HG02678 (cell line): ENCODE results near the gene SEMA6D.

Experiments used
- ATAC-seq: cut with Tn5 transposase; IDR thresholded peaks from one replicate; pipeline ENCODE4 v1.9.1; 2021; ENCODE audit warnings: mild to moderate bottlenecking, moderate library complexity; ENCODE audit not compliant: unreplicated experiment

The SEMA6D gene, protein sequence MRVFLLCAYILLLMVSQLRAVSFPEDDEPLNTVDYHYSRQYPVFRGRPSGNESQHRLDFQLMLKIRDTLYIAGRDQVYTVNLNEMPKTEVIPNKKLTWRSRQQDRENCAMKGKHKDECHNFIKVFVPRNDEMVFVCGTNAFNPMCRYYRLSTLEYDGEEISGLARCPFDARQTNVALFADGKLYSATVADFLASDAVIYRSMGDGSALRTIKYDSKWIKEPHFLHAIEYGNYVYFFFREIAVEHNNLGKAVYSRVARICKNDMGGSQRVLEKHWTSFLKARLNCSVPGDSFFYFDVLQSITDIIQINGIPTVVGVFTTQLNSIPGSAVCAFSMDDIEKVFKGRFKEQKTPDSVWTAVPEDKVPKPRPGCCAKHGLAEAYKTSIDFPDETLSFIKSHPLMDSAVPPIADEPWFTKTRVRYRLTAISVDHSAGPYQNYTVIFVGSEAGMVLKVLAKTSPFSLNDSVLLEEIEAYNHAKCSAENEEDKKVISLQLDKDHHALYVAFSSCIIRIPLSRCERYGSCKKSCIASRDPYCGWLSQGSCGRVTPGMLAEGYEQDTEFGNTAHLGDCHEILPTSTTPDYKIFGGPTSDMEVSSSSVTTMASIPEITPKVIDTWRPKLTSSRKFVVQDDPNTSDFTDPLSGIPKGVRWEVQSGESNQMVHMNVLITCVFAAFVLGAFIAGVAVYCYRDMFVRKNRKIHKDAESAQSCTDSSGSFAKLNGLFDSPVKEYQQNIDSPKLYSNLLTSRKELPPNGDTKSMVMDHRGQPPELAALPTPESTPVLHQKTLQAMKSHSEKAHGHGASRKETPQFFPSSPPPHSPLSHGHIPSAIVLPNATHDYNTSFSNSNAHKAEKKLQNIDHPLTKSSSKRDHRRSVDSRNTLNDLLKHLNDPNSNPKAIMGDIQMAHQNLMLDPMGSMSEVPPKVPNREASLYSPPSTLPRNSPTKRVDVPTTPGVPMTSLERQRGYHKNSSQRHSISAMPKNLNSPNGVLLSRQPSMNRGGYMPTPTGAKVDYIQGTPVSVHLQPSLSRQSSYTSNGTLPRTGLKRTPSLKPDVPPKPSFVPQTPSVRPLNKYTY

DNA sequence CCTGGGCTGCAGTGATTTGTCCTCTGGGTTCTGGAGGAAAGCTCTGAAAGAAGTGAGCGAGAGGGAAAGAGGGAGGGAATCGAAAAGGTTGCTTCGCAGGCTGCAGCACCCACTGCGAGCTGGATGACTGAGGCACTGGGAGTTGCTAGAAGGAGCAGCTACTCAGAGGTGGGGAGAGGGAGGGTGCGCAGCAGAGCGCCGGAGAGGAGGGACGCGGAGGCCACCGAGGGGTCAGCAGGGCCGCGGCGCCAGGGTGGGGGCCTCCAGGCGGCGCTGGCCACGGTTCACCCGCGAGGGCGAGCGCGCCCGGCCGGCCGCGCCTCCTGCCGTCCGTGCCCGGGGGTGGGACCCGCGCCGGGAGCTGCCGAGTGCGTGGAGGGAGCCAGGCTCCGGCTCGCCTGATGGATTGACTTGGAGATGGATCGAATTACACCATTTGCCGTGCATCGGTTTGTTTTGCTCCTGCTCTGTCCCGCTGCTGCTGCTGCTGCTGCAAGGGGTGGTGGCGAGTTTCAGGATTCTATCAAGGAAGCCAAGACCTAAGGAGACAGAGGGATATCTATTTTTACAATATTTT lies at the start of gene SEMA6D:
Gene SEMA6D (plus strand): TSS at position 470 of the 577 bp plus-strand sequence. CDS start 42,294 bp downstream, outside the sequence.
- ATAC-seq = no peak

- no peak for ATAC-seq
These were observed 48.1 kb upstream of the SEMA6D start for GRCh38 chr15:47669221-47669620.

DNA sequence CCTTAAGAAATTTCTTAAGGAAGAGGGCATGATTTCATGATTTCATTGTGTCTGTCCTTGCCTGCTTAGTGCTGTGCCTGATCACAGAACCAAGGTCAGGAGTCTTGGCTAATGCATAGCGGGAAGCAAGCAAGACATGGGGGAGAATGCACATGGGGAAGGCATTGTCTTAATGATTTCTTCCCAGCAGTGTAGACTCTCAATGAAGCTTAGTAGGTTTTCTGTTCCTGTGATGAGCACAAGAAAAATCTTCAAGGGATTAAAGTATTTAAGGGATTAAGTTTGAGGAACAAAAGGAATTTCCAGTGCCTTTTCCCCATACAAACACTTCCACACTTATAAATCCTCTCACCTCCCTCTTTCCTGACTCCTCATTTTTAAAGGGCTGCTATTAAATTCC lies 46.9 kb upstream of the SEMA6D start:
- ATAC-seq = no peak

- ATAC-seq = no peak
These were observed 44.0 kb upstream of the SEMA6D start for GRCh38 chr15:47673232-47673761.

- no peak for ATAC-seq
These were observed 42.6 kb upstream of the SEMA6D start for GRCh38 chr15:47674586-47675232.

- ATAC-seq = no peak
These were observed 41.6 kb upstream of the SEMA6D start for GRCh38 chr15:47675735-47676134.

- ATAC-seq = no peak
These were observed 39.3 kb upstream of the SEMA6D start for GRCh38 chr15:47678040-47678439.

- ATAC-seq = no peak
These were observed 34.6 kb upstream of the SEMA6D start for GRCh38 chr15:47682661-47683060.

GRCh38 chr15:47685141-47685870 lies 32.0 kb upstream of the SEMA6D start:
- no peak for ATAC-seq

GRCh38 chr15:47688573-47689086 lies 28.7 kb upstream of the SEMA6D start:
- ATAC-seq = no peak

GRCh38 chr15:47689660-47690059 lies 27.6 kb upstream of the SEMA6D start:
- ATAC-seq = no peak

DNA sequence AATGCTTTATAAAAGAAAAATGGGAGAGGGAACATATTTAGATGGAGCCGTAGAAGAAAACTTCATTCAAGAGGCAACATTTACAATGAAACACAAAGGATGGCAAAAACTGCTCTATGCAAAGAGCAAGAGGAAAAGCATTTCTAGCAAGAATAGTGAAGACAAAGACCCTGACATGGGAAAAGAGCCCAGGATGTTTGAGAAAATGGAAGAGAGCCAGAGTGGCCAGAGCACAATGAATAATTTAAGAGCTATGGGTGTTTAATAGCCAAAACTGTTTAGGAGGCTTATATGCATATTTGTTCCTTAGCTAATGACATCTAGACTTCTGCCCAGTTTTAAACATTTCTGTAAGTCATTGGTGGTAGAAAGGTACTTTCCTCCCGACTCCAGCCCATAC lies 25.4 kb upstream of the SEMA6D start:
- no peak for ATAC-seq

- no peak for ATAC-seq
These were observed 21.0 kb upstream of the SEMA6D start for GRCh38 chr15:47696351-47696750.

DNA sequence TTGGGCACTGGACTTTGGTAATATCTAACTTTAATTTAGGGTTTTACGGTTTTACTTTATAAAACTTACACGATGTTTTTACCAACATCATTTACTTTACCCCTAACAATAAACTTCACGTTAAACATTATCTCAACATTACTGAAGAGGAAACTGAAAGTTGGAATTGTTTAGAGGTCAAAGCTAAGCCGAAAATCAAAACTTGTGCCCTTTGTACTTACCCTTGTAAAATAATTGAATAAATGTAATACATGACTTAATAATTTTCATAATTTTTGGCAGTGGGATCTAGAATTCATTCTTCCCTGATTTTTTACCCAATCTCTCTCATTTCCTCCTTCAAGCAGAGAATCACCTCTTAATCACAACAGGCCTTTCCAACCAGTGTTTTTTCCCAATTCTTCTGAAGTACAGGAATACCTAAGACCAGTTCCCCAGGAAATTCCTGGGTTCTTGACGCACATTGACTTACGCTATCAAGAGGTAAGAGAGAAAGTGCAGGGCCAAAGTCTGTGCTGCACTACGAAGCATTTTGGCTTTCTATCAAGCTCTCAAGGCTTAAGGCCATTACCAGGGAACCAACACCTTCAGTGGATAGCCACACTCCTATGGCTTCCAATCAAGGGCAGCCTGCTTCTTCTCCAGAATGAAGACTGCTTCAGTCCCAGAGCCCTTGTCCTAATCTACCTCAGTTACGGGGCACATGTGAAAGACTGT lies 11.9 kb upstream of the SEMA6D start:
- no peak for ATAC-seq

DNA sequence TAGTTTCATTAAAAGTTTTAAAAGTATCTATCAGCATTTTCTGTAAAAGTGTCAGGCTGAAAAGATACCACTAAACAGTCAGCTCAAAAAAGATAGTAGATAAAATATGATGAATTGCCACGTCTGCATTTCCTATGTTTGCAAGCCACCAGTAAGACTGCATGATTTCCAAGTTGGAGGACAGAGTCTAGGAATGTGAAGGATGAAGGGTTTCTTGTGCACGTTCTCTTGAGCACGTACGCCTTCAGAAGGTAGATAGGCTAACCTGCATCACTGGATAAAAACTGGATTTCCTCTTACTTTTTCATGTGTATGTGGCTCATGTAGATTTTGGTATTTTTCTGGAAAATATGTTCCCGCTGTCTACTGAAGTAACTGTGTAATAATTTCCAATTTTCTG lies 9.9 kb upstream of the SEMA6D start:
- ATAC-seq = no peak

- no peak for ATAC-seq
These were observed 8.9 kb upstream of the SEMA6D start for GRCh38 chr15:47708161-47708980.

DNA sequence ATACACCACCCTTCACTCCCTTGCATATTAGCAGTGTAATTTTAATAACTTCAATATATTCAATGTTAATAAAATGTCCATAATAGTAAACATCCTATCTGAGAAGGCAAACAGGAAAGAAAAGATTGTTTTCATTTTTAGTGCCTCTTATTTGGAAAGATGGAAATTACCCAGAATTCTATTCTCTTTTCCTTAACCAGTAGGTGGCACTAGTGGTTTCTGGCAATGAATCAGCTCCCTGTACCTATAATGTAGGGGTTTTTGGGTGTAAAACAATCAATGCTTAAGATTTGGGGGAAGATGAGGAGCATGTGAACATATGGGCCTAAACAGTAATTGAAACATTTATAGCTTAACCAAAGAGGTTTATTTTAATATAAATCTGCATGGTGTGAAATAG lies 5.7 kb upstream of the SEMA6D start:
- ATAC-seq = no peak

GRCh38 chr15:47715402-47715801 lies 1.9 kb upstream of the SEMA6D start:
- no peak for ATAC-seq
